HG02884 (cell line): ENCODE data around the gene DUSP6.
"Not testable (repeated sequence)": the region's sequence is repeated elsewhere in the genome, so short reads cannot be mapped to it uniquely, and the experiment has no call there.

Source experiments
- ATAC-seq: cut with Tn5 transposase; IDR thresholded peaks from one replicate; pipeline ENCODE4 v1.9.1; 2021; ENCODE audit warnings: mild to moderate bottlenecking, moderate library complexity; ENCODE audit not compliant: unreplicated experiment

DUSP6 gene

GRCh38 chr12:89353188-89353822 lies 1.0 kb upstream of the DUSP6 start:
- no peak for ATAC-seq

- no peak for ATAC-seq
Observed at GRCh38 chr12:89352242-89352491, 134 bp downstream of the DUSP6 start.

GRCh38 chr12:89351489-89352241 lies 636 bp downstream of the DUSP6 start:
- ATAC-seq = no peak

GRCh38 chr12:89350630-89351488 lies 1.4 kb downstream of the DUSP6 start:
- ATAC-seq = no peak

DNA sequence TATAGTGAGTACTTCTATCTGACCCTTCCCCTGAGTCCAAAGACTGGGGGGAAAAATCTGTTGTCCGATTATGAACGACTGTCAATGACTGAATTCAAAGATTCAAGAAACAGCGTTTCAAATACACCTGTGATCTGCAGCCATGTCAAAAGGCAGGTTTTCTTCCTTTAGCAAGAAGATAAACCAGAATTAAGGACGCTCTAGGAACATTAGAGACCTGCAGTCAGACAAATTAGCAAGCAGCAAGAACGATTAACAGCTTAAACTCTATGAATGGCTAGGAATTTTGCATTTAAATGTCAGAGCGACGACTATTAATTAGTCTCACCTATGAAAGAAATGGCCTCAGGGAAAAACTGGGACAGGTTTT lies 2.1 kb downstream of the DUSP6 start:
- no peak for ATAC-seq

DNA sequence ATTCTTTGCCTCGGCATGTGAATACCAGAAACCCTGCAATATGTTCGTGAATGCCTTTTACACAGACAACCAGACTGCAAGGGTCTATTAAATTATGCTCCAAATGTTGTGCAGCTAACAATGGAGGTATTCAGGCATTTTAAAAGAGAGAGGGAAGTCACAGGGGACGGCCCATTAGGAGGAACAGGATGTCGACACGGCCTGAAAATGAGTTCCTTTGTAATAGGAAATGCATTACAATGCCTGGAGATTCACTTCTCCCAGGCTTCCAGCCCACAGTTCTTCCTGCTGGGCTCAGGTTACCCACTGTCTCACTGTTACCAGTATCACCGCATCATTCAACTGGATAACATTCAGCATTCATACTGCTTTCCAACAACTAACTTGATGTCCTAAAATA lies 2.5 kb downstream of the DUSP6 start:
- no peak for ATAC-seq

- ATAC-seq = no peak
Observed at GRCh38 chr12:89348894-89349699, 3.2 kb downstream of the DUSP6 start.

- no peak for ATAC-seq
Observed at GRCh38 chr12:89347325-89347829, 4.9 kb downstream of the DUSP6 start.

DNA sequence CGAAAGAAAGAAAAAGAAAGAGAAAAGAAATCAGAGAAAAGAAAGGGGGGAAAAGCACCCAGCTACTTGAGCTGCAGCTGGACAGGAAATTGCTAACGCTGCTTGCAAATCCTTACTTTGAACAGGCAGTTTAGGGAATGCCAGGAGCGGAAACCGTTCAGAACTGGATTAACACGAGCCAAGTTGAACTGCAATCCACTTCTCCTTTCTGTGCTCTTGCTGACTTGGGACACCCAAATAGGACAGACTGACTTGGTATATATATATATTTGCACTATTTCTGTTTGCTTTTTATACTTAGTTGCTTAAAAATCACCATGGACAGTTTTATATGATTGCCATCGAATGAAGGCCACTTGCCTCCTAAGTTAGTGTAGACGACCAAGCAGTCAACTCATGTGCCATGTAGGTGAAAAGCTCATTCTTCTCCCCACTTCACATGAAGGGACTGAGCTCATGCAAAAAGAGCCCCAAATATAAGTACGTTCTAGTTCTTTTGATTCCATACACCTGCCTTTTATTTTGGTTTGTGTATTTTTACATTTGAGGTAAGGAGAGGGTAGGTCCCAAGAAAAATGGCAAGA lies 5.5 kb downstream of the DUSP6 start:
- no peak for ATAC-seq

DNA sequence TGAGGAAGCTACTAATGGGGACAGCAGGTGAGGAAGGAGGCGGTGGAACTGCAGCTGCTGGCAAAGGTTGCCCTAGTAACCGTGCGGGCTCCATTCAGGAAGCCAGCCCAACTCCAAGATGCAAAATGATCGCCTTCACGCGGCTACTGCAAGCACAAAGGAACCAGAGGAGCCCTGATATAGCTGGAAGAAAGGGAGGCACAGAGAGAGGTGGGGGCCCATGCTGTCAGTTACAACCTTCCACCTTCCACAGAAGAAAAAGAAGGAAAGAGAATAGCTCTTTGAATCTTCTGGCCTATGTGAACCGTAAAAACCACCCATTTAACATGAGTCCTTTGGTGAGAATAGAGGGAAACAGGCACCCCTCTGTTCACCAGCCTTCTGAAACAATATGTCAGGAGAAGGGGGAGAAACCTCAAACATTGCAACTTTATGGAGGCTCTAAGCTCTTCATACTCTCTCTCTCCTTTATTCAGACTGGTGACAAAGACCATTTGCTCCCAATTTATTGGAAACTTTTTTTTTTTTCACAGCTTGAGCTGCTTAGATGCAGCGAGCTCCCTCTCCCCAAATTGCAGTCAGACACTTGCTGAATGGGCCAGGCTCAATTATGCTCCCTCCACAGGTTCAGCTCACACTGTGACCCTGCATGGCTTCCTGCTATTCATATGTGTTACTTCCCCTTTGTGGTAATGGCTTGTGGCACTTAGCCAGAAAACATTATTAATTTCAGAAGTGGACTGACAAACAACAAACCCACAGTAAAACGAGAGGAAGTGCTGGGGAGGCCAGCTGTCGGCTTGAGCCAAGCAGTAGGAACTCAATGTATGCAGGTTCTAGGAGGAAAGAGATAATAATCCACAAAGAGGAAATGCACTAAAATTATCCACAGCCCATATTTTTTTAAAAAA lies 6.2 kb downstream of the DUSP6 start:
- peak; percentile 98 for ATAC-seq

GRCh38 chr12:89345376-89345775 lies 6.9 kb downstream of the DUSP6 start:
- ATAC-seq = no peak

- no peak for ATAC-seq
Observed at GRCh38 chr12:89344862-89345202, 7.5 kb downstream of the DUSP6 start.

GRCh38 chr12:89344043-89344861 lies 8.0 kb downstream of the DUSP6 start:
- ATAC-seq = no peak

DNA sequence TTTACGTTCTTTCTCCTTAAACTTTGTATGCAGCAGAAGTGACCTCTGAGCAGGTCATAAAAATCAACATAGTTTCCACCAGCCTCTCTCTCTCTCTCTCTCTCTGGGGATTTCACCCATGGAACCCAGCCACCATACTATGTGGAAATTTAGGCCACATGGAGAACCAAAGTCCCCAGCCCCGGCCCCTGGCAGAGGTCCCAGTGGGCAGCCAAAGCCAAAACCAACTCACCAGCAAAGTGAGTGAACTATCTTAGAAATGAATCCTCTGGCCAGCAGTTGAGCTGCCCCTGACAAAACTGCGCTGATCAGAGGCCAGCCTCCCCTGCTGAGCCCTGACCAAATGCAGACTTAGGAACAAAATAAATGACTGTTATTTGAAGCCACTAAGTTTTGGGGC lies 9.2 kb downstream of the DUSP6 start:
- no peak for ATAC-seq

- ATAC-seq = no peak
Observed at GRCh38 chr12:89340861-89341260, 11.4 kb downstream of the DUSP6 start.

DNA sequence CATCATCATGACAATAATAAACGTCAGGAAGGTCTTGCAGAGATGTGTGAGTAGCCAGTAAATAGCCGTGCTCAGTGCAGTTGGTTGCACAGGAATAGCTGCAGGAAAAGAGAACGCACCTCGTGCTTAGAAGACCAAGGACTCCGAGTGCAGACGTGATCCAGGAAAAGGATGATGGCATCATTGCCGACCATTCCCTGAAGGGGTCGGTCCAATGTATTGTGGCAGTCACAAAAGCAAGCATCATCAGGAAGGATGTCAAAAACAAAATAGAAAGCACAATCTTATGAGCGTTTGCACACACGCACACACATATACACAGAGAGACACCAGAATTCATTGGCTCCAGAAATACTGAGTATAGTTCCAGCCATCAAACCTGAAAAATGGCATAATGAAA lies 12.8 kb downstream of the DUSP6 start:
- ATAC-seq = no peak

- ATAC-seq = not testable (repeated sequence)
Observed at GRCh38 chr12:89337136-89337535, 15.2 kb downstream of the DUSP6 start.

DNA sequence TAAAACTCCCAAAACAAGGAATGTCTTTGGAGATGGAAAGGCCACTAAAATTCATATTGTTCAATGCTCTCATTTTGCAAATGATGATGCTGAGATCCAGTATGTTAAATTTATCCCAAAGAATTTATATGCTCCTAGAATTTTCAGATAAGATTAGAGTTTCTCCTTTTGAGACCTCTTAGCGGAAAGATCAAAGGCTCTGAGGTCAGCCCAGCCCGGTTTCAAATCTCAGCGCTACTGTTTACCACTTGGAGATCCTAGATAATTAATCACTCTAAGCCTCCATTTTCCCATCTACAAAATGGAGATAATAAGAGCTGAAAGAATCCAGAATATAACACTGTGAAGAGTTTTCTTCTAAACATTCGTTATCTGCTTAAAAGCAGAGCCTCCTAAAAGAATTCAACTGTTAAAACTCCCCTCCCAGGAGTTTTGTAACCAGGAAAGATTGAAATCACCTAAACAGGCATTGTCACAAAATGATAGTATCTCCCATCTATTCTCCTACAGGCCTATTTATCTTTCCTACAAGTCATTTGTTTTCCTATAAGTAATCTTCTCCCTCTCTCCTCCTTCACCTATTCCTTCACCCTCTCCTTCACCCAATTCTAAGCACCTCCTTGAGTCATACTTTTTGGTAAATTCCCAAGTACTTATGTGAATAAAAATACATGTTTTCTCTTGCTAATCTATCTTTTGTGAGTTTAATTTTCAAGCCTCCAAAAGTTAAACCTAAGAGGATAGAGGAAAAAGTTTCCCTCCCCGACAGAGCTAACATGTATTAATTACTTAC lies 16.7 kb downstream of the DUSP6 start:
- no peak for ATAC-seq
